K562 (cell line): ENCODE results near the gene TMEM214. TPM values are rescaled to one million over a fixed set of nuclear protein-coding genes. Genes with fewer than 3 reads are reported as not detected.

ENCODE experiments used
- ATAC-seq: fragments of 200-7000 bp; cut with Tn5 transposase; 3 replicates; pipeline ENCODE4 v1.9.1; 2020; ENCODE audit warnings: moderate library complexity
- BruUV-seq: library from RNA; stranded (reverse); fragments of 400-500 nt; replicated peaks from 2 replicates; lab custom pipeline; 2021; lab: Mats Ljungman, UMichigan
- CTCF ChIA-PET: fragments of 300-600 bp; formaldehyde crosslinking; extraction: SDS; loops from one replicate; lab custom pipeline; 2021; ENCODE audit warnings: low intra/inter-chr PET ratio; lab: Yijun Ruan, JAX
- POLR2A ChIA-PET: fragments of 300-600, 350-650 bp; sonication (Branson Sonifier 250); formaldehyde crosslinking; extraction: SDS; loops from one replicate; lab custom pipeline; 2021; ENCODE audit warnings: antibody characterized with exemption, inconsistent platforms; lab: Yijun Ruan, JAX
- DNase-seq, 4 experiments: peaks; one replicate each; pipeline versions ENCODE4 v3.0.0 to v3.0.0-alpha.2; 2011 to 2018; ENCODE audit warnings: low spot score in 3 of 4, mixed read lengths in 3 of 4; ENCODE audit errors: extremely low read depth in 1 of 4
- FAIRE-seq: peaks from 2 replicates; lab custom pipeline; 2011; peaks lifted over from hg19 to GRCh38; lab: Jason Lieb, UNC
- H2AFZ ChIP-seq: 2 replicates; pipeline ENCODE4 v1.6.0; 2011; ENCODE audit warnings: low read depth, low read length, control low read depth, inconsistent platforms
- H3K27ac ChIP-seq: fragments of 200-600 bp; 3 replicates; pipeline ENCODE4 v1.8.0; 2011; ENCODE audit warnings: low read depth, mild to moderate bottlenecking, control low read depth, inconsistent platforms, low read length, moderate library complexity, mixed read lengths; ENCODE audit errors: extremely low read depth
- H3K27me3 ChIP-seq, 2 experiments: fragments of 300-600 bp in 1 of 2; 2 replicates in 1 of 2; 3 replicates in 1 of 2; pipeline versions ENCODE4 v1.6.0 to v1.8.0; 2011; ENCODE audit warnings: inconsistent platforms in 2 of 2, low read length in 2 of 2, mild to moderate bottlenecking in 1 of 2, mixed read lengths in 1 of 2, moderate library complexity in 1 of 2; ENCODE audit not compliant: control insufficient read depth in 2 of 2, insufficient read depth in 2 of 2
- H3K36me3 ChIP-seq: fragments of 300-600 bp; 3 replicates; pipeline ENCODE4 v1.8.0; 2011; ENCODE audit warnings: mild to moderate bottlenecking, low read length, inconsistent platforms; ENCODE audit not compliant: control insufficient read depth, insufficient read depth
- H3K4me1 ChIP-seq, 2 experiments: fragments of 200-600 bp in 1 of 2; replicated peaks in 1 of 2; 2 replicates in 1 of 2; 3 replicates in 1 of 2; pipeline versions ENCODE4 v1.5.1 to v1.8.0; 2011; ENCODE audit warnings: inconsistent platforms in 2 of 2, low read length in 2 of 2, mild to moderate bottlenecking in 1 of 2, mixed read lengths in 1 of 2, moderate library complexity in 1 of 2; ENCODE audit not compliant: control insufficient read depth in 2 of 2, insufficient read depth in 2 of 2
- H3K4me2 ChIP-seq: 2 replicates; pipeline ENCODE4 v1.6.1; 2011; ENCODE audit warnings: low read length, control low read depth, inconsistent platforms, mixed read lengths; ENCODE audit not compliant: insufficient read depth
- H3K4me3 ChIP-seq: fragments of 200-600 bp; sonication (generic), shearing (Covaris generic); 2 replicates; pipeline ENCODE4 v1.5.1; 2016; ENCODE audit warnings: control low read depth, inconsistent platforms
- H3K79me2 ChIP-seq: fragments of 200-600 bp; 3 replicates; pipeline ENCODE4 v1.8.0; 2011; ENCODE audit warnings: low read length, inconsistent platforms; ENCODE audit not compliant: control insufficient read depth, insufficient read depth
- H3K9ac ChIP-seq, 2 experiments: 2 replicates each; pipeline versions ENCODE4 v1.6.0 to v1.6.1; 2011; ENCODE audit warnings: low read depth in 2 of 2, low read length in 2 of 2, control low read depth in 1 of 2, inconsistent platforms in 1 of 2, mild to moderate bottlenecking in 1 of 2, mixed read lengths in 1 of 2; ENCODE audit not compliant: insufficient read depth in 1 of 2
- H3K9me1 ChIP-seq: one replicate; pipeline ENCODE4 v1.6.0; 2011; ENCODE audit warnings: inconsistent platforms, mild to moderate bottlenecking, low read length, moderate library complexity; ENCODE audit not compliant: control insufficient read depth, insufficient read depth
- H3K9me3 ChIP-seq: replicated peaks from 2 replicates; pipeline ENCODE4 v1.5.1; 2011; ENCODE audit warnings: low read depth, low read length, inconsistent platforms; ENCODE audit not compliant: control insufficient read depth, insufficient read depth
- H4K20me1 ChIP-seq: replicated peaks from 2 replicates; pipeline ENCODE4 v1.6.1; 2011; ENCODE audit warnings: low read length, inconsistent platforms, mixed read lengths; ENCODE audit not compliant: control insufficient read depth, insufficient read depth
- ARHGAP35 ChIP-seq: fragments of 450-650 bp; IDR thresholded peaks from 2 replicates; pipeline ENCODE4 v1.6.1; 2018; ENCODE audit not compliant: partially characterized antibody
- BHLHE40 ChIP-seq: IDR thresholded peaks from 2 replicates; pipeline ENCODE4 v1.6.1; 2011; ENCODE audit warnings: low read length, improper control_type of control experiment
- ETS2 ChIP-seq: IDR thresholded peaks from 2 replicates; pipeline ENCODE4 v1.6.1; 2016; ENCODE audit warnings: borderline replicate concordance, missing genetic modification characterization, mild to moderate bottlenecking, moderate library complexity, missing compliant biosample characterization; ENCODE audit not compliant: poor library complexity, severe bottlenecking
- FOXA1 ChIP-seq: fragments of 450-650 bp; IDR thresholded peaks from 2 replicates; pipeline ENCODE4 v1.6.1; 2016; ENCODE audit warnings: mild to moderate bottlenecking, borderline replicate concordance
- FOXJ3 ChIP-seq: sonication (generic); formaldehyde crosslinking; IDR thresholded peaks from 2 replicates; pipeline ENCODE4 v1.4.0; 2020; ENCODE audit warnings: mild to moderate bottlenecking, missing genetic modification reagents
- FUS ChIP-seq: fragments of 200-400 bp; formaldehyde crosslinking; optimal IDR thresholded peaks from 2 replicates; pipeline ENCODE3; 2017; ENCODE audit warnings: low read depth, low read length
- JUND ChIP-seq, 2 experiments: IDR thresholded peaks; 2 replicates in 1 of 2; 3 replicates in 1 of 2; pipeline ENCODE4 v1.6.1; 2011; ENCODE audit warnings: borderline replicate concordance in 2 of 2, low read depth in 2 of 2, low read length in 2 of 2, improper control_type of control experiment in 1 of 2, missing biosample characterization in 1 of 2, missing genetic modification characterization in 1 of 2, missing genetic modification reagents in 1 of 2
- SMARCE1 ChIP-seq: fragments of 450-650 bp; IDR thresholded peaks from 2 replicates; pipeline ENCODE4 v1.7.1; 2016; ENCODE audit warnings: mild to moderate bottlenecking
- SUPT5H ChIP-seq: fragments of 450-650 bp; IDR thresholded peaks from 2 replicates; pipeline ENCODE4 v1.6.1; 2016
- ZBTB17 ChIP-seq: fragments of 450-650 bp; formaldehyde crosslinking; IDR thresholded peaks from 2 replicates; pipeline ENCODE4 v1.4.0; 2020; ENCODE audit warnings: mild to moderate bottlenecking
- ZNF444 ChIP-seq: fragments of 250-450 bp; sonication (Bioruptor Pico); IDR thresholded peaks from 2 replicates; pipeline ENCODE4 v1.4.0; 2020; ENCODE audit warnings: mild to moderate bottlenecking, moderate library complexity
- WGBS: fragments of 100-300 bp; shearing (Covaris generic); methylation state at CpG from one replicate; pipeline ENCODE4 v1.1.6; 2016; ENCODE audit warnings: low coverage, mixed read lengths; ENCODE audit not compliant: insufficient coverage; ENCODE audit errors: missing lambda C conversion rate; 5-methylcytosine and 5-hydroxymethylcytosine counted together
- in situ Hi-C: fragments of 300-500 bp; cut with MboI; formaldehyde crosslinking; loops from 4 replicates; pipeline ENCODE4 v1.15.0; 2018; ENCODE audit warnings: inconsistent platforms, mixed read lengths
- intact Hi-C: fragments of 100-400 bp; cut with micrococcal nuclease; formaldehyde crosslinking; loops from 2 replicates; pipeline ENCODE4 v1.14.2; 2022
- polyA plus RNA-seq, 8 experiments: library from polyadenylated mRNA; depleted of rRNA in 4 of 8; stranded (reverse) in 5 of 8; unstranded in 3 of 8; fragments of >200 nt; fragmentation: Nextera tagmentation in 2 of 8; fragmentation: Illumina TruSeq in 1 of 8; extraction: Ambion mirVana in 2 of 8; extraction: Trizol in 1 of 8; gene quantifications; 2 replicates each; pipeline versions ENCODE4 v1.2.1 to v1.2.3, GENCODE V29; 2011 to 2014; ENCODE audit warnings: inconsistent platforms in 1 of 8, missing spikeins in 1 of 8
- total RNA-seq, 7 experiments: library from RNA; depleted of rRNA in 6 of 7; stranded (reverse); fragments of >200 nt in 6 of 7; fragmentation: Illumina TruSeq in 2 of 7; extraction: Trizol in 2 of 7; gene quantifications; 2 replicates each; pipeline versions ENCODE4 v1.2.1 to v1.2.3, GENCODE V29; 2011 to 2021; ENCODE audit warnings: low replicate concordance in 1 of 7
- TF ChIP-seq, protein P1 (sequence below): fragments of 450-650 bp; IDR thresholded peaks from 2 replicates; pipeline ENCODE4 v1.6.1; 2018; ENCODE audit warnings: mild to moderate bottlenecking, low read depth; ENCODE audit not compliant: partially characterized antibody
- TF ChIP-seq, protein P2 (sequence below): fragments of 450-650 bp; IDR thresholded peaks from 2 replicates; pipeline ENCODE4 v1.6.1; 2017; ENCODE audit warnings: antibody characterized with exemption, mild to moderate bottlenecking

TMEM214 gene
- total and polyA plus RNA-seq, 9 of the 15 experiments (the other 6 are each of a cell fraction or from before 2014, with no cell fraction given): 11.4 to 81.4 (median 44.1) TPM

DNA sequence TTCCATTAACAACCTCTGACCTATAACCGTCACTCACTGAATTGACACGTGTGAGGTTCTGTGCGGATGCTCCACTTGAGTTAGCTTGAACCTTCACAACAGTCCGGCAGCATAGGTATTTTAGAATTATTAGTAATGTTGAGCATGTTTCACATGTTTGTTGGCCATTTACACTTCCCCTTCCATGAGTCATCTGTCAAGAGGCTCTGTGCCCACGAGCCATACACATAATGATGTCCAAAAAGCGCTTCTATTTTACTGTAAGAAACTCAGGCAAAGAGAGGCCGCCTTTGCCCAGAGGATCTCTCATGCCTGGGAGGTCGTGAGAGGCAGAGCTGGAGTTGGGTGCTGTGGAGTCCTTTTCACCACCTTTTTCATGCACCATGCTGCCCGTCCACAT lies 28.9 kb upstream of the TMEM214 start:
- no peaks in the 10 kb centered on the region for H3K27me3 ChIP-seq
- POLR2A ChIA-PET: interaction anchor here (0.8 to 2.1 kb wide), 7 partner anchors 9 to 1787 kb away, joined by 3 to 11 read pairs (median 4); no protein-coding TSS in a partner anchor
- no peak for FAIRE-seq
- TF ChIP-seq ZBTB17 (no peak), SUPT5H (no peak), SMARCE1 (no peak), ETS2 (tag) (no peak), JUND (IDR thresholded peaks at IDR 0.05; ENCODE audit: borderline replicate concordance, low read depth, low read length) (peak; percentile 83), JUND (tag; IDR thresholded peaks at IDR 0.05; ENCODE audit: borderline replicate concordance, low read depth, low read length) (peak; percentile 71; the same call in 2 of the 3 replicates), FOXA1 (no peak), BHLHE40 (no peak), ARHGAP35 (no peak), FUS (no peak), ZNF444 (CRISPR knock-in tag) (no peak), FOXJ3 (CRISPR knock-in tag) (no peak)
- TF ChIP-seq, protein P1, sequence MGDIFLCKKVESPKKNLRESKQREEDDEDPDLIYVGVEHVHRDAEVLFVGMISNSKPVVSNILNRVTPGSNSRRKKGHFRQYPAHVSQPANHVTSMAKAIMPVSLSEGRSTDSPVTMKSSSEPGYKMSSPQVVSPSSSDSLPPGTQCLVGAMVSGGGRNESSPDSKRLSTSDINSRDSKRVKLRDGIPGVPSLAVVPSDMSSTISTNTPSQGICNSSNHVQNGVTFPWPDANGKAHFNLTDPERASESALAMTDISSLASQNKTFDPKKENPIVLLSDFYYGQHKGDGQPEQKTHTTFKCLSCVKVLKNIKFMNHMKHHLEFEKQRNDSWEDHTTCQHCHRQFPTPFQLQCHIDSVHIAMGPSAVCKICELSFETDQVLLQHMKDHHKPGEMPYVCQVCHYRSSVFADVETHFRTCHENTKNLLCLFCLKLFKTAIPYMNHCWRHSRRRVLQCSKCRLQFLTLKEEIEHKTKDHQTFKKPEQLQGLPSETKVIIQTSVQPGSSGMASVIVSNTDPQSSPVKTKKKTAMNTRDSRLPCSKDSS: no peak
- TF ChIP-seq, protein P2, sequence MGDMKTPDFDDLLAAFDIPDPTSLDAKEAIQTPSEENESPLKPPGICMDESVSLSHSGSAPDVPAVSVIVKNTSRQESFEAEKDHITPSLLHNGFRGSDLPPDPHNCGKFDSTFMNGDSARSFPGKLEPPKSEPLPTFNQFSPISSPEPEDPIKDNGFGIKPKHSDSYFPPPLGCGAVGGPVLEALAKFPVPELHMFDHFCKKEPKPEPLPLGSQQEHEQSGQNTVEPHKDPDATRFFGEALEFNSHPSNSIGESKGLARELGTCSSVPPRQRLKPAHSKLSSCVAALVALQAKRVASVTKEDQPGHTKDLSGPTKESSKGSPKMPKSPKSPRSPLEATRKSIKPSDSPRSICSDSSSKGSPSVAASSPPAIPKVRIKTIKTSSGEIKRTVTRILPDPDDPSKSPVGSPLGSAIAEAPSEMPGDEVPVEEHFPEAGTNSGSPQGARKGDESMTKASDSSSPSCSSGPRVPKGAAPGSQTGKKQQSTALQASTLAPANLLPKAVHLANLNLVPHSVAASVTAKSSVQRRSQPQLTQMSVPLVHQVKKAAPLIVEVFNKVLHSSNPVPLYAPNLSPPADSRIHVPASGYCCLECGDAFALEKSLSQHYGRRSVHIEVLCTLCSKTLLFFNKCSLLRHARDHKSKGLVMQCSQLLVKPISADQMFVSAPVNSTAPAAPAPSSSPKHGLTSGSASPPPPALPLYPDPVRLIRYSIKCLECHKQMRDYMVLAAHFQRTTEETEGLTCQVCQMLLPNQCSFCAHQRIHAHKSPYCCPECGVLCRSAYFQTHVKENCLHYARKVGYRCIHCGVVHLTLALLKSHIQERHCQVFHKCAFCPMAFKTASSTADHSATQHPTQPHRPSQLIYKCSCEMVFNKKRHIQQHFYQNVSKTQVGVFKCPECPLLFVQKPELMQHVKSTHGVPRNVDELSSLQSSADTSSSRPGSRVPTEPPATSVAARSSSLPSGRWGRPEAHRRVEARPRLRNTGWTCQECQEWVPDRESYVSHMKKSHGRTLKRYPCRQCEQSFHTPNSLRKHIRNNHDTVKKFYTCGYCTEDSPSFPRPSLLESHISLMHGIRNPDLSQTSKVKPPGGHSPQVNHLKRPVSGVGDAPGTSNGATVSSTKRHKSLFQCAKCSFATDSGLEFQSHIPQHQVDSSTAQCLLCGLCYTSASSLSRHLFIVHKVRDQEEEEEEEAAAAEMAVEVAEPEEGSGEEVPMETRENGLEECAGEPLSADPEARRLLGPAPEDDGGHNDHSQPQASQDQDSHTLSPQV: peak; percentile 64

More for the DNA sequence above, 28.9 kb upstream of the TMEM214 start:
- no TSS peak for BruUV-seq
- no peak overlapping the region for H3K4me3 ChIP-seq
- H2AFZ ChIP-seq: peak overlapping the region; percentile 4; the same call in 1 of the 2 replicates
- in situ Hi-C loops (no loop called here), intact Hi-C loops (no loop called here)
- CTCF ChIA-PET: interaction anchor here (0.7 kb wide), 1 partner anchor 185 kb away, joined by 7 read pairs; no protein-coding TSS in a partner anchor
- H3K9ac ChIP-seq: peak overlapping the region in 1 of 2 experiments; percentile 11; a peak in 1 of 4 replicates
- no peaks in the 10 kb centered on the region for H4K20me1 ChIP-seq
- no peaks in the 10 kb centered on the region for H3K9me3 ChIP-seq
- WGBS: 53% methylated on average over 9 of the region's 9 CpGs
- peaks cover 32 to 88% of the 10 kb centered on the region in 2 experiments for H3K4me1 ChIP-seq
- H3K27ac ChIP-seq: peak overlapping the region; percentile 42
- peaks cover 3% of the 10 kb centered on the region; the same call in 2 of the 3 replicates for H3K36me3 ChIP-seq
- ATAC-seq: no peak
- peaks cover 3% of the 10 kb centered on the region for H3K9me1 ChIP-seq
- DNase-seq: no peak
- peak overlapping the region; percentile 33 for H3K4me2 ChIP-seq
- H3K79me2 ChIP-seq: peaks cover 70% of the 10 kb centered on the region
